T-helper 9 cell (primary cell): ENCODE data around the gene GAS7.

ENCODE experiments used
- DNase-seq: peaks from one replicate; pipeline ENCODE4 v3.0.0-alpha.2; 2020

Gene GAS7

DNA sequence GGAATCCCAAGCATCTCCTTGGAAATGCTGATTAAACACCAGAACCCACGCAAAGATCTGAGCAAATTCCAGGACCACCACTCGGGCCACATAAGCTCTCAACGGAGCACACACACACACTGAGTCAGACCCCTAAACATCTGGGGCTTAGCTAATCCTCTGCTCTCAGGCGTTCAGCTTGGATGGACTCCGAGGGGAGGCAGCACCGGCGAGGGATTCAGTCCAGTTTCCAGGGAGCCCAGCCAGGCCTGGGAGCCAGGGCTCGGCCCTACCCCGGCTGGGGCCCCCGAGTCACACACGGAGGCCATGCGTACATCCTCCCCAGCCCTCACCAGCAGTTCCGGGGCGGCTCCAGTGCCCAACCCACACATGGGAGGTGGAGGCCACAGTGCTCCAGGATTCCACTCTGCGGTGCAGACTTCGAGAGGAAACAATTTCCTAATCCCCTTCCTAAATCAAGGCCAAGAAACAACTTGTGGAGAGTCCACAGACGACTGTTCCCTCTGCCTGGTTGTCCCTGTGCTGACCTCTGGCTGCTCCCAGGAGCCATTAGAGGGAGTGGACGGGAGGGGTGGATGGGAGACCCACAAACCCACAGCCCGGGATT lies 70.5 kb downstream of the GAS7 start:
- DNase-seq = no peak

- DNase-seq = no peak
Observed at GRCh38 chr17:10126616-10127501, 71.5 kb downstream of the GAS7 start.

DNA sequence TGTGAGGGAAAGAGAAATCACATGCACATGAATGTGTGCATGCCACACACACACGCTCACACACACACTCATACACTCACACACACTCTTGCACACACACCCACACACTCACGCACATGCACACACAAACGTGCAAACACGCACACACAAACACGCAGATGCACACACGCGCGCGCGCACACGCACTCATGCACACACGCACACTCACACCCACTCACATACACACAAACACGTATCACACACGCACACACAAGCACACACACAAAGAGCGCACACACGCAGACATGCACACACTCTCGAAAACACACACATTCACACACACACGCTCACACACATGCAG lies 72.2 kb downstream of the GAS7 start:
- DNase-seq = no peak

DNA sequence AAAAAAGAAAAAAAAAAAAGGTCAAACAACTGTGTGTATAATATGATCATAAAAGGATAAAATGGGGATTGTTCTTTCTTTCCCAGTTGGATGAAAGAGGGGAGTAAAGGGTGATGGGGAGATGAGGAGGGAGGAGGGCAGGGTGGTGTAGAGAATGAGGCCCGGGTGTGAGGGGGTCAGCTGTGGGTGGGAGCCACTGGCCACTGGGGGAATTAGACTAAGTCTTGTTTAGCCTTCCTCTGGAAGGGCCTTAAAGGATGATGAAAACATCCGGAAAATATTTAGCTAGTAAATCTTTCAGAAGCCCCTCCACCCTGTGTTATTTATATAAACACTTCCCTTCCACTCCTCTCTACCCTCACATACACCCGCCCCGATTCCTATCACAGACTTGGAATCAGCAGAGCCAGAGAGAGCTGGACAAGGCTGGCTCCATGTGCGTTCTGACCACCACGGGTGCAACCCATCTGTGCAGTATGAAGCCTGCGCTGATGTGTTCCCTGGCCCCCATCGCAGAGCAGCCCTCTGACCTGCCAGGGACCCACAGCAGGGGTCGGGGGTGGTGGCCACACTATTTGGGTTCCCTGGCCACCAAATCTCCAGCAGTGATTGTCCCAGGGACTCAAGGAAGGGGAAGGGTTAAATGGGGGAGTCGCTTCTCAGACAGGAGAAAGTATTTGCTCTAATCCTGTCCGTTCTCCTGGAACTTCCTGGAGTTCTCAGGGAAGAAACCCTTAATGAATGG lies 72.7 kb downstream of the GAS7 start:
- DNase-seq = no peak

DNA sequence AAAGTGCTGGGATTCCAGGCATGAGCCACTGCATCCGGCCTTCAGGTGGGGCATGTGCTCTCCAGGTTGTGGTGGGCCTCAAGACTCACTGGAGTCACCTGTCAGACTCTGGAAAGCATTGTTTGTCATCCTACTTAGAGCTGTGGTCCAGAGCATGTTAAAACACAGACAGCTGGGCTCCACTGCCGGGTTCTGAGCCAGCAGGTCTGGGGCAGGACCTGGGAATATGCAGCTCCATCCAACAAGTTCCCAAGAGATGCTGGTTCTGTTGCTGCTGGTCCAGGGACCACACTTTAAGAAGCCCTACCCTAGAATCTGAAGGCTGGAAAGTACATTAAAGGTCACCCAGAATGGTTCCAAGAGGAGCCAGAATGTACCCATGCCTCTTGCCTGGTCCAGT lies 75.3 kb downstream of the GAS7 start:
- DNase-seq = no peak

- no peak for DNase-seq
Observed at GRCh38 chr17:10121971-10122707, 76.3 kb downstream of the GAS7 start.

- no peak for DNase-seq
Observed at GRCh38 chr17:10120749-10121148, 77.7 kb downstream of the GAS7 start.

GRCh38 chr17:10120109-10120485 lies 78.3 kb downstream of the GAS7 start:
- DNase-seq = no peak

DNA sequence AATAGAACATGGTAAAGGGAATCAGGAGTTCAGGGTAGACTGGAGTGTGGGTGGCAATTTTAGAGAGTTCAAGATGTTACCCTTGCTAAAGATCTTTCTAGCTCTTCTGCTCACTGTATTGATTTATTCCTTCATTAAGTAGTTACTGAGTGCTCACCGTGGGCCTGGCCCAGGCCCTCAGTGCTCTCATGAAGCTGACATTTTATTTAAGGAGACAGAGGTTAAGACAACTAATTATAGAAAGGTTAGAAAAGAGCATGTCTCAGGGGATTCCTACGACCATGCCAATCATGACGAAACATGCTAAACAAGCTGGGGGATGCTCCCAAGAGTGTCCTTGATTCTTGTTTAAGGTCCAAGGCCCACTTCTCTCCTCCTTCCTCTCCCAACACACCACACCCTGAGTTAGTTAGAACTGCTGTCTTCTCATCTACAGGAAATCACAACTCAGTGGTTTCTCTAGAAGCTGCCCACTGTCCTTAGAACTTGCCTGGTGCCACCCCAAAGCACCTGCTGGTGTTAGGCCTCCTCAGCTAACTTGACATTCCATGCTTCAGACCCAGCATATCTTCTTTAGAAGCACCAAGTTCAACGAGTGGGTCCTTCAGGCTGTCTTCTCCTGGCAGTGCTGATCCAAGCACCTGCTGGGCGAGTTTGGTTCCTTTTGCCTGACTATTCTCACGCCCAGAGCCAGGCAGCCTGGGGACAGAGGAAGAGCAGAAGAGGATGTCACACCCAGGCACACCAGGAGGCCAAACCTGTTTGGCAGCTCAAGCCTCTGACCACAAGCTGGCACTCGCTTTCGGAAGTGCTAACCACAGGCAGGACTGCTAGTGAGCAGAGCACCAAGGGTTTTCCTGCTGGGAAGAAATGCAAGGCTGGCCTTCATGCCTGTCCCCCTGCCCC lies 79.0 kb downstream of the GAS7 start:
- DNase-seq = no peak

GRCh38 chr17:10118788-10119130 lies 79.6 kb downstream of the GAS7 start:
- DNase-seq = no peak

DNA sequence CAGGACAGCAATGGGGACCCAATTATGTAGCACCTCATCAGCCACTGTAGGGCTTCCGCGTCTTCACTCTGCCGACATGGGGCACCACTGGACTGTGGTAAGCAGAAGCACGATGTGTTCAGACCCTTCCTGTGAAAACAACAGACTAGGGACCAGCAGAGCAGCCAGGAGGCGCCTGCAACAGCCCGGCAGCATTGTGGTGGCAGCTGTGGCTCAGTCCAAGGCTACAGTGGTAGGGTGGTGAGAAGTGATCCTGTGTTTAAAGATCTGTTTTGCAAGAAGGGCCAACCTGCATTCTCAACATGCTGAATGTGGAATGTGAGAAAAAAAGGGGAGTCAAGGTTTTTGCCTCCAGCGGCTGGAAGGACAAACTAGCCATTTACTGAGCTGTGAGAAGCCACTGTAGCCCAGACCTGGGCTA lies 80.8 kb downstream of the GAS7 start:
- no peak for DNase-seq

DNA sequence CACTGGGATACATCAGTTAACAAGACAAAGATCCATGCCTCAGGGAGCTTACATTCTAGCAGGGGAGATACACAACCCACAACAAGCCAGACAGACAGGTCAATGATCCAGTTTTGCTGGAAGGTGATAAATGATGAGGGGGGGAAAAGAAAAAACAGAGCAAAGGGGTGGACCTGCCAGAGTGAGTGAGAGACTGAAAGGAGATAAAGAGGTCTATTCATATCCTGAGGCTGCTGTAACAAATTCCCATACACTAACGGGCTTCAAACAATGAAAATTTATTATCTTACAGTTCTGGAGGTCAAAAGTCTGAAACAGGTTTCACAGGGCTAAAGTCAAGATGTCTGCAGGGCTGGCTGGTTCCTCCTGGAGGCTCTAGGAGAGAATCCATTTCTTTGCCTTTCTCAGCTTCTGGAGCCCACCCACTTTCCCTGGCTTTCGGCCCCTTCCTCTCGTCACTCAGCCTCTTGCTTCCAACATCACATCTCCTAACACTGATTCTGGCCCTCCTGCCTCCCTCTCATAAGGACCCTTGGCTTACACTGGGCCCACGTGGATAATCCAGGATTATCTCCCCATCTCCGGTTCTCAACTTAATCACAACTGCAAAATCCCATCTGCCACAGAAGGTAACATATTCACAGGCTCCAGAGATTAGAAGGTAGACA lies 81.5 kb downstream of the GAS7 start:
- DNase-seq = no peak

DNA sequence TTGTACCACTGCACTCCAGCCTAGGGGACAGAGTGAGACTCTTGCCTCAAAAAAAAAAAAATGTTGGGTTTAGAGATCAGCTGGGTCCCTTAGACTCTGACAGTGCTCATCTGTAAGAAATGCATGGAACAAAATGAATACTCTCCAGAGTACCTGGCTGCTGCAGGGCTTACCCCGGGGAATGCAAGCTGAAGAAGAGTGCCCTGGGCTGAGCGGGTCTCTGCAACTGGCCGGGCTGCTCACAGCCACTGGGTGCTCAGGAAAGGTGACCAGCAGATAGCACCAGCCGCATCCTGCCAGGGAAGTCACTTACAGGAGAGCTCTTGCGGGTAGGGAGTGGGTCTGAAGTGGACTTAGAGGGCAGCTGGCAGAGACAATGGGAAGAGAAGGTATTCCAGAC lies 82.1 kb downstream of the GAS7 start:
- no peak for DNase-seq

GRCh38 chr17:10115536-10115932 lies 82.9 kb downstream of the GAS7 start:
- DNase-seq = no peak

DNA sequence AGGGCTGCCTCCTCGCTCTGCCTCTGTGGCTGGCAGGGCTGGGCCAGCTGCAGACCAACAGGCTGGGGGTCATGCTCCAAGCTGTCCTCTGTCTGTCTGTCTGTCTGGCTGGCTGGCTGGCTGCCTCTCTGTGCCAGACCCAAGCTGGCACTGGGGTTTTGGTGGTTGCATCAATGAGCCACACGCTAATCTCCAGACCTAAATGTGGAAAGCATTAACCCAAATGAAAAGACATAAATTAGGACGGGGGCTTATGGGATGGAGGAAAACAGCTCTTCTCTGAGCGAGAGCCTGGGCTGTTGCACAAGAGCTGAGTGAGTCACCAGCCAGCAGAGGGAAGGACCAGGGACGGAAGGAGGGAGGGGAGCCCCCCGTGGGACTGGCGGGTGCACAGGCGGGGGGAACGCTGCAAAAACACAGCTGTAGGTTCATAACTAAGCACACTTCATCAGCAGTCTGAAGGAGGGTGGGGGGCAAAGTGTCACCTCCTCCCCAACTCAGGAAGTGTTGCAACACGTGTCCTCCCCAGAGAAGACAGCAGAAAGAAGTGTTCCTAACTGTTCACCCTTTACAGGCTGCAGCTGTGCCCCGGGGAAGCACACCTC lies 83.4 kb downstream of the GAS7 start:
- DNase-seq = peak; percentile 43

DNA sequence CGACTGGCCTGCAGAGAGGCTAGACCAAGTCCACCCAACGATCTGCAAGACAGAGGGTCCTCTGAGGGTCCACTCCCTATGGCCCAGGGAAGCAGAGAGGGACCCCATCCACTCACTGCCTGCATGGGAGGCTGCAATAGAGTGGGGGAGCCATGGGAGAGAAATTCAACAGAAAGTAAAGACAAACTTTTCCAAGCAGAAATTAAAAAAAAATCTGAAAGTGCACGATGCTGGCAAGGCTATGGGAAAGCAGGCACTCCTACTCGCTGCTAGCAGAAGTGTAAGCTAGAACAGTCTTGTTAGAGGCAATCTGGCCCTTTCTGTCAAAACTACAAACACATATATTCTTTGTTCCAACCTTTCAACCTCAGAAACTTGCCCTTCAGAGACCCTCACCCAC lies 85.4 kb downstream of the GAS7 start:
- DNase-seq = no peak

- DNase-seq = no peak
Observed at GRCh38 chr17:10111907-10112452, 86.4 kb downstream of the GAS7 start.

DNA sequence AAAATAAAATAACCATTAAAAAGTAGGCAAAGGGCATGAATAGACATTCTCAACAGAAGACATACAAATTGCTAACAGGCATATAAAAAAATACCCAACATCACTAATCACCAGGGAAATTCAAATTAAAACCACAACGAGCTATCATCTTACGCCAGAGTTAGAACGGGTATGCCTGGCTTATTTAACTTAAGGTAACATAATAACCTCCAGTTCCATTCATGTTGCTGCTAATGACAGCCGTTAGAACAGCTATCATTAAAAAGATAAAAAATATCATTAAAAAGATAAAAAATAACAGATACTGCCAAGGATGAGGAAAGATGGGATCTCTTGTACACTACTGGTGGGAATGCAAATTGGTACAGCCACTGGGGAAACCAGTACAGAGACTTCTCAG lies 89.3 kb downstream of the GAS7 start:
- DNase-seq = no peak

DNA sequence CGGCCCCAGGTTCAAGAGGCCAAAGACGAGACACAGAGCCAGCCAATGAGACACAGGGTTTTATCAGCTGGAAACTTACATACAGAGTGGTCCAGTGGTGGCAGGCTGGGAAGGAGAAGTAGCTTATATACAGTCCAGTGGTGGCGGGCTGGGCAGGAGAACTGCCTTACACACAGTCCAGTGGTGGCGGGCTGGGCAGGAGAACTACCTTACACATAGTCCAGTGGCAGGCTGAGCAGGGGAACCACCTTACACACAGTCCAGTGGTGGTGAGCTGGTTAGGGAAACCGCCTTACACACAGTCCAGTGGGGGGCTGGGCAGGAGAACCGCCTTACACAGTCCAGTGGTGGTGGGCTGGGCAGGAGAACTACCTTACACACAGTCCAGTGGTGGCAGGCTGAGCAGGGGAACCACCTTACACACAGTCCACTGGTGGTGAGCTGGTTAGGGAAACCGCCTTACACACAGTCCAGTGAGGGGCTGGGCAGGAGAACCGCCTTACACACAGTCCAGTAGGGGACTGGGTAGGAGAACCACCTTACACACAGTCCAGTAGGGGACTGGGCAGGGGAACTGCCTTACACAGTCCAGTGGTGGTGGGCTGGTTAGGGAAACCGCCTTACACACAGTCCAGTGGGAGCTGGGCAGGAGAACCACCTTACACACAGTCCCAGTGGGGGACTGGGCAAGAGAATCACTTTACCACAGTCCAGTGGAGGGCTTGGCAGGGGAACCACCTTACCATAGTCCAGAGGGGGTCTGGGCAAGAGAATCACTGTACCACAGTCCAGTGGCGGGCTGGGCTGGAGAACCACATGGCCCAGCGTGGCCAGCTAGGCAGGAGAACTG lies 90.9 kb downstream of the GAS7 start:
- DNase-seq = no peak

DNA sequence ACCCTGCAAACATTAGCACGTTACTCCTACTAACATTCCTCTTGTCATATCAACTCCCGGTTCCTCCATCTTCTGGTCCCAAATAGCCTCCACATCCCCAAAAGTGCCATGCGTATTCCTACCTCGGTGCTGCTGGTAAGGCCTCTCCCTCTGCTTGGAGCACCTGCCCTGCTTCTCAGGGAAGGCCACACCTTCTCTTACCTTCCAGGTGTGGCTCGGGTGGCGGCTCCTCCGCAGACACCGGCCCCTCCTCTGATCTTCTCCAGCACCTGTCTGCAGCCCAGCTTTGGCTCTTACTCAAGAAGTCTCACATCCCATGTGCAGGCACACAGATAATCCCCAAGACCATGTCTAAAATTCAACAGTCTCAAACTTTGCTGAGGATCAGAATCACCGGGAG lies 92.3 kb downstream of the GAS7 start:
- no peak for DNase-seq
